Memory B cell (primary cell): ENCODE results near the gene LRRC10.
"Not testable (repeated sequence)": the region's sequence is repeated elsewhere in the genome, so short reads cannot be mapped to it uniquely, and the experiment has no call there.

Experiments
- ATAC-seq: fragments of 150-1000 bp; cut with Tn5 transposase; 2 replicates; pipeline ENCODE4 v1.10.0; 2021; ENCODE audit warnings: low read depth, mild to moderate bottlenecking, moderate library complexity
- DNase-seq, 2 donors: peaks; one replicate each; pipeline ENCODE4 v3.0.0; 2022; ENCODE audit warnings: low spot score in 2 of 2
- H3K27ac Mint-ChIP-seq: one replicate; pipeline ENCODE4 v1.8.0; 2022; ENCODE audit warnings: mild to moderate bottlenecking, moderate library complexity, mixed read lengths
- H3K27me3 Mint-ChIP-seq: one replicate; pipeline ENCODE4 v1.8.0; 2022; ENCODE audit warnings: mixed read lengths
- H3K36me3 Mint-ChIP-seq: one replicate; pipeline ENCODE4 v1.8.0; 2022; ENCODE audit warnings: mild to moderate bottlenecking, mixed read lengths
- H3K4me1 Mint-ChIP-seq: one replicate; pipeline ENCODE4 v1.8.0; 2022; ENCODE audit warnings: mixed read lengths
- H3K4me3 Mint-ChIP-seq: one replicate; pipeline ENCODE4 v1.8.0; 2022; ENCODE audit warnings: mild to moderate bottlenecking, moderate library complexity, mixed read lengths
- H3K9me3 Mint-ChIP-seq: one replicate; pipeline ENCODE4 v1.8.0; 2022; ENCODE audit warnings: mixed read lengths

Gene LRRC10

GRCh38 chr12:69639400-69640016 is 28.8 kb upstream of the LRRC10 start:
- ATAC-seq (peak; percentile 78), DNase-seq (peak; percentile 38 to 52)
- H3K4me3 Mint-ChIP-seq = no peak overlapping the region
- peaks cover 2% of the 10 kb centered on the region for H3K4me1 Mint-ChIP-seq
- no peak overlapping the region for H3K27ac Mint-ChIP-seq
- no peaks in the 10 kb centered on the region for H3K9me3 Mint-ChIP-seq
- peaks cover 4% of the 10 kb centered on the region for H3K27me3 Mint-ChIP-seq
- H3K36me3 Mint-ChIP-seq = no peaks in the 10 kb centered on the region

- Mint-ChIP-seq H3K4me1 (no peaks in the 10 kb centered on the region), H3K27me3 (peaks cover 3% of the 10 kb centered on the region), H3K4me3 (no peak overlapping the region), H3K27ac (no peak overlapping the region), H3K36me3 (no peaks in the 10 kb centered on the region), H3K9me3 (no peaks in the 10 kb centered on the region)
- no peak for ATAC-seq
- DNase-seq = no peak
Observed at GRCh38 chr12:69633061-69633460, 22.4 kb upstream of the LRRC10 start.

GRCh38 chr12:69630191-69630590 is 19.5 kb upstream of the LRRC10 start:
- H3K27me3 Mint-ChIP-seq = peaks cover 2% of the 10 kb centered on the region
- H3K4me3 Mint-ChIP-seq = no peak overlapping the region
- no peak for DNase-seq
- H3K27ac Mint-ChIP-seq = no peak overlapping the region
- ATAC-seq = no peak
- no peaks in the 10 kb centered on the region for H3K36me3 Mint-ChIP-seq
- H3K9me3 Mint-ChIP-seq = no peaks in the 10 kb centered on the region
- H3K4me1 Mint-ChIP-seq = no peaks in the 10 kb centered on the region

- peaks cover 5% of the 10 kb centered on the region for H3K27me3 Mint-ChIP-seq
- no peaks in the 10 kb centered on the region for H3K36me3 Mint-ChIP-seq
- ATAC-seq (no peak), DNase-seq (no peak)
- no peak overlapping the region for H3K27ac Mint-ChIP-seq
- no peaks in the 10 kb centered on the region for H3K9me3 Mint-ChIP-seq
- H3K4me1 Mint-ChIP-seq = no peaks in the 10 kb centered on the region
- H3K4me3 Mint-ChIP-seq = no peak overlapping the region
Observed at GRCh38 chr12:69627501-69627900, 16.8 kb upstream of the LRRC10 start.

GRCh38 chr12:69623970-69624369 is 13.3 kb upstream of the LRRC10 start:
- Mint-ChIP-seq H3K4me1 (no peaks in the 10 kb centered on the region), H3K9me3 (no peaks in the 10 kb centered on the region), H3K36me3 (no peaks in the 10 kb centered on the region), H3K27me3 (peaks cover 9% of the 10 kb centered on the region), H3K27ac (no peak overlapping the region), H3K4me3 (no peak overlapping the region)
- no peak for DNase-seq
- no peak for ATAC-seq

- no peak for ATAC-seq
- Mint-ChIP-seq H3K4me3 (no peak overlapping the region), H3K27me3 (peaks cover 11% of the 10 kb centered on the region), H3K36me3 (no peaks in the 10 kb centered on the region), H3K9me3 (no peaks in the 10 kb centered on the region), H3K27ac (no peak overlapping the region), H3K4me1 (no peaks in the 10 kb centered on the region)
- DNase-seq = no peak
Observed at GRCh38 chr12:69621551-69621950, 10.8 kb upstream of the LRRC10 start.

- H3K4me3 Mint-ChIP-seq = no peak overlapping the region
- H3K27ac Mint-ChIP-seq = no peak overlapping the region
- H3K4me1 Mint-ChIP-seq = peaks cover 2% of the 10 kb centered on the region
- H3K9me3 Mint-ChIP-seq = no peaks in the 10 kb centered on the region
- H3K36me3 Mint-ChIP-seq = no peaks in the 10 kb centered on the region
- peaks cover 11% of the 10 kb centered on the region for H3K27me3 Mint-ChIP-seq
- no peak for ATAC-seq
- no peak for DNase-seq
Observed at GRCh38 chr12:69620921-69621320, 10.2 kb upstream of the LRRC10 start.

- Mint-ChIP-seq H3K27me3 (peaks cover 11% of the 10 kb centered on the region), H3K27ac (no peak overlapping the region)
- no peak for DNase-seq
Observed at GRCh38 chr12:69620077-69620476, 9.4 kb upstream of the LRRC10 start.

GRCh38 chr12:69619050-69619449 is 8.3 kb upstream of the LRRC10 start:
- Mint-ChIP-seq H3K27ac (no peak overlapping the region), H3K9me3 (no peaks in the 10 kb centered on the region), H3K4me1 (peaks cover 4% of the 10 kb centered on the region), H3K36me3 (no peaks in the 10 kb centered on the region), H3K4me3 (no peak overlapping the region), H3K27me3 (peaks cover 8% of the 10 kb centered on the region)
- ATAC-seq (no peak), DNase-seq (no peak)

More at GRCh38 chr12:69620077-69620476, 9.4 kb upstream of the LRRC10 start:
- no peak overlapping the region for H3K4me3 Mint-ChIP-seq
- no peaks in the 10 kb centered on the region for H3K36me3 Mint-ChIP-seq
- H3K9me3 Mint-ChIP-seq = no peaks in the 10 kb centered on the region
- ATAC-seq = no peak
- peaks cover 4% of the 10 kb centered on the region for H3K4me1 Mint-ChIP-seq

GRCh38 chr12:69616025-69616424 is 5.3 kb upstream of the LRRC10 start:
- Mint-ChIP-seq H3K27ac (no peak overlapping the region), H3K4me1 (peaks cover 4% of the 10 kb centered on the region), H3K4me3 (no peak overlapping the region), H3K36me3 (no peaks in the 10 kb centered on the region), H3K27me3 (peaks cover 3% of the 10 kb centered on the region), H3K9me3 (no peaks in the 10 kb centered on the region)
- peak in 1 of 2 donors; percentile 1 for DNase-seq
- ATAC-seq = no peak

- no peak overlapping the region for H3K4me3 Mint-ChIP-seq
- no peak for ATAC-seq
- DNase-seq = no peak
- H3K36me3 Mint-ChIP-seq = no peaks in the 10 kb centered on the region
- H3K9me3 Mint-ChIP-seq = no peaks in the 10 kb centered on the region
- peaks cover 2% of the 10 kb centered on the region for H3K27me3 Mint-ChIP-seq
- peaks cover 4% of the 10 kb centered on the region for H3K4me1 Mint-ChIP-seq
- H3K27ac Mint-ChIP-seq = no peak overlapping the region
Observed at GRCh38 chr12:69613351-69613750, 2.6 kb upstream of the LRRC10 start.

- Mint-ChIP-seq H3K4me1 (no peaks in the 10 kb centered on the region), H3K36me3 (no peaks in the 10 kb centered on the region), H3K4me3 (no peak overlapping the region), H3K9me3 (no peaks in the 10 kb centered on the region), H3K27me3 (peaks cover 2% of the 10 kb centered on the region), H3K27ac (no peak overlapping the region)
- no peak for ATAC-seq
- DNase-seq = no peak
Observed at GRCh38 chr12:69610126-69610525, 581 bp downstream of the LRRC10 start.

- no peak for DNase-seq
- Mint-ChIP-seq H3K4me1 (no peaks in the 10 kb centered on the region), H3K27me3 (no peaks in the 10 kb centered on the region), H3K36me3 (peaks cover 4% of the 10 kb centered on the region), H3K27ac (no peak overlapping the region), H3K4me3 (no peak overlapping the region), H3K9me3 (peaks cover 2% of the 10 kb centered on the region)
- no peak for ATAC-seq
Observed at GRCh38 chr12:69608114-69608513, 2.6 kb downstream of the LRRC10 start.

- H3K27me3 Mint-ChIP-seq, H3K27ac Mint-ChIP-seq, ATAC-seq: not testable (repeated sequence)
Observed at GRCh38 chr12:69604275-69604674, 6.4 kb downstream of the LRRC10 start.

GRCh38 chr12:69603556-69603955 is 7.2 kb downstream of the LRRC10 start:
- not testable (repeated sequence) for H3K9me3 Mint-ChIP-seq, DNase-seq, ATAC-seq, H3K27ac Mint-ChIP-seq, H3K4me1 Mint-ChIP-seq, H3K27me3 Mint-ChIP-seq, H3K4me3 Mint-ChIP-seq
- peaks cover 29% of the 10 kb centered on the region for H3K36me3 Mint-ChIP-seq

More at GRCh38 chr12:69604275-69604674, 6.4 kb downstream of the LRRC10 start:
- H3K4me3 Mint-ChIP-seq, H3K9me3 Mint-ChIP-seq, DNase-seq, H3K4me1 Mint-ChIP-seq: not testable (repeated sequence)
- H3K36me3 Mint-ChIP-seq = peaks cover 27% of the 10 kb centered on the region
